GM21528 (cell line): Measurements from ENCODE around the gene IL1RAPL2.
"Not testable (repeated sequence)": the region's sequence is repeated elsewhere in the genome, so short reads cannot be mapped to it uniquely, and the experiment has no call there.

Source experiments
- ATAC-seq: cut with Tn5 transposase; IDR thresholded peaks from one replicate; pipeline ENCODE4 v1.9.1; 2021; ENCODE audit warnings: mild to moderate bottlenecking, moderate library complexity; ENCODE audit not compliant: unreplicated experiment, low FRiP score

The IL1RAPL2 gene

GRCh38 chrX:105752338-105752956 lies 1186.4 kb downstream of the IL1RAPL2 start:
- no peak for ATAC-seq

DNA sequence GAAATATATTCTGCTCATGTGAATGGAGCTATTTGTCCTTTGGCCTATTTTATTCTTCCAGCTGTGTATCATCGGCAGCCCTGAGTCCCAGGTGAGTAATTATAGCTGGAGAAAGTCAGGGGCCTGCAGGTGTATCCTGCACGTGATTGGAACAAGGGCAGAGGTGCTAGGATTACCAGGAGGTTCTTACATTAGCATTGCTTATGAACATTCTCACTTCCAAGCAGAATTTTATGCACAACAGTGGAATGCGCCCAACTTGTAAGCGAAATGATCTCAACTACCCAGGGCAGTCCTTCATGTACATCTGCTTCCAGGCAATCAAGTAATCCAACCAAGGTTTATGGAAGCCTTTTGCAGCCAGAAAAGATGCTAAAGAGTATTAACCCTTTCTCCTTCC lies 1187.4 kb downstream of the IL1RAPL2 start:
- ATAC-seq, result no peak

- no peak for ATAC-seq
Observed at GRCh38 chrX:105754286-105754964, 1188.4 kb downstream of the IL1RAPL2 start.

- ATAC-seq, result no peak
Observed at GRCh38 chrX:105755109-105755508, 1189.1 kb downstream of the IL1RAPL2 start.

DNA sequence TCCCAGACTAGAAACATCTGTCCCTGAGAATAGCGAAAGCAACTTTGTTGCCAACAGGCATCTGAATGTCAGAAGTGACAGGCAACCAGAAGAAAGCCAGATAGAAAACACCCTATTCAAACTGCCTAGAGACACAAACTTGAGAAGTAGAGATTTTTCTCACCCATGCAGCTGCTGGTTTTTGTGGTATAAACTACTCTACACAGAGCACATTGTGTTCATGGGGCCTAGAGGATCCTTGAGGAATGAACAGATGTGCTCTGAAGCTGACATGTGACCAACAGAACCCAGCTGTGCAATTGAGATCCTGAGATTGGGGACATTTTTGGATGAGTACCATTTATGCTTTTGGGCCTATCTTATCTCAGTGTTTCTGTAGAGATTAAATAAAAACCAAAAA lies 1192.8 kb downstream of the IL1RAPL2 start:
- ATAC-seq, result no peak

DNA sequence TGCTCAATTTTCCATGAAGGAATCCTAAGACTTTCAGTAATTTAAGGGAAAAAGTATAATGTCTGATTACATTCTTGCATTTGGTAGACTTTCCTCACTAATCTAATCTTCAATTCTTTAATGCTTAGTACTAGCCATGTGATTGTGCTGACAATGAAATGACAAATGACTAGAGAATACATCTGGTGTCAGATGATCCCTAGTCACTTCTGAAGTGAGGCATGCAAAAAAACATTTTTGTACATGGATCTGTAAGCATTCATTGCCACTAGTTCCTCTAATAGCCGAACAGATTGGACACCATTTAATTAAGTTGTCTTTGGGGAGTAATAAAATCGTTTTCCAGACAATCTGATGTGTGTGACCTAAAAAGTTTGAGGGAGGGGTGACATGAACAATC lies 1193.6 kb downstream of the IL1RAPL2 start:
- ATAC-seq, result no peak

DNA sequence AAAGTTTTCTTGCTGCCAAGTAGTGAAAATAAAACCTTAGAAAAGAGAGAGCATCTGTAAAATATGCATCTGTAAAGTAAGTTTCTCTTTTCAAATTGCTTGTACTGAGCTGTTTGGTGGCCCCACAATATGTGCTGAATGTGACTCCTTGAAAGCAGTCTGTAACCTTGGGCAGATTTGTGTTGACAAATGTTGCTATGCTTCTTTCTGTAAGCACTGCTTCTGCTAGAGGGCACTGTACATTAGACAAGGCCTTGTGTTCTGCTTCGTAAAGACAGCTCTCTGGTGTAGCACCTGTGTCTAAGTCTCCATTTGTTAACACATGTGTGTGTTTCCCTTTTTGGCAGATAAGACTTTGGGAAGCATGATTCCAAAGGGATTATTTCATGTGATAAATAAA lies 1199.7 kb downstream of the IL1RAPL2 start:
- no peak for ATAC-seq

DNA sequence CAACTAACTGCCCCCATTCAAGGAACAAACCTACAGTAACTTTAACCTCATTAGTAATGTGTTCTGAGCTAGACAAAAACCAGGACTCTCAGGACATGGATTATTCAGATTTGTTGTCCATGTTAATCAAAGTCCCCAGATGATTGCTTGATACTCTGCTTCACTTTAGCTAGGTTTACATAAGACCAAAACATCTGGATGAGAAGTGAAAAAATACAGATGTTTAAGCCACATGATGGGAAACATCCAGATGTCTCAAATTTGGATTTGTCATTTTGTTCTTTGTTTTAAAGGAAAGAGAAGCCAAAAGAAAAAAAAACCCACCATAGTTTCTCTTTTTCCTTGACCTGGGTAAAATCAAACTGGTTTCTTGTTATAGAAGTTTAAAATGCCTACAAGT lies 1207.8 kb downstream of the IL1RAPL2 start:
- ATAC-seq, result no peak

- ATAC-seq, result no peak
Observed at GRCh38 chrX:105775679-105776078, 1209.7 kb downstream of the IL1RAPL2 start.

GRCh38 chrX:105781804-105782203 lies 1215.8 kb downstream of the IL1RAPL2 start:
- ATAC-seq, result no peak

- not testable (repeated sequence) for ATAC-seq
Observed at GRCh38 chrX:105796877-105797276, 1230.9 kb downstream of the IL1RAPL2 start.

- no peak for ATAC-seq
Observed at GRCh38 chrX:105803891-105804290, 1237.9 kb downstream of the IL1RAPL2 start.

DNA sequence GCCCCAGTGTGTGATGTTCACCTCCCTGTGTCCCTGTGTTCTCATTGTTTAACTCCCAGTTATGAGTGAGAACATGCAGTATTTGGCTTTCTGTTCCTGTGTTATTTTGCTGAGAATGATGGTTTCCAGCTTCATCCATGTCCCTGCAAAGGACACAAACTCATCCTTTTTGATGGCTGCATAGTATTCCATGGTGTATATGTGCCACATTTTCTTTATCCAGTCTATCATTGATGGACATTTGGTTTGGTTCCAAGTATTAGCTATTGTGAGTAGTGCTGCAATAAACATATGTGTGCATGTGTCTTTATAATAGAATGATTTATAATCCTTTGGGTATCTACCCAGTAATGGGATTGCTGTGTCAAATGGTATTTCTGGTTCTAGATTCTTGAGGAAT lies 1239.7 kb downstream of the IL1RAPL2 start:
- ATAC-seq, result not testable (repeated sequence)

DNA sequence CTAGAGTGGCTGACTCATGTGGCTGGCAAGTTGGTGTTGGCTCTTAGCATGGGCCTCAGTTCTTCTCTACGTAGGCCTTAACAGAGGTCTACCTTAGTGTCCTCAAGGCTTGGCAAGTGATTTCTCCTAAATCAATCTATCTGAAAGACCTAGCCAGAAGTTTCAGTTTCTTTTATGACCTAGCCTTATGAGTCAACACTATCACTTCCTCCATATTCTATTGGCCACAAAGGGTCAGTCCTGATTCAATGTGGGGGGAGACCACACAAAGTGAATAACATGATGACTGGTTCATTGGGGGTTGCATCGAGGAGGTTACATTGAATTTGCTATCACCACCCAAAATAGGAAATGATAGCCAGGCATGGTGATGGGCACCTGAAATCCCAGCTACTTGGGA lies 1250.5 kb downstream of the IL1RAPL2 start:
- ATAC-seq, result no peak
